Measurements from ENCODE around the gene PTPRU.

DNA sequence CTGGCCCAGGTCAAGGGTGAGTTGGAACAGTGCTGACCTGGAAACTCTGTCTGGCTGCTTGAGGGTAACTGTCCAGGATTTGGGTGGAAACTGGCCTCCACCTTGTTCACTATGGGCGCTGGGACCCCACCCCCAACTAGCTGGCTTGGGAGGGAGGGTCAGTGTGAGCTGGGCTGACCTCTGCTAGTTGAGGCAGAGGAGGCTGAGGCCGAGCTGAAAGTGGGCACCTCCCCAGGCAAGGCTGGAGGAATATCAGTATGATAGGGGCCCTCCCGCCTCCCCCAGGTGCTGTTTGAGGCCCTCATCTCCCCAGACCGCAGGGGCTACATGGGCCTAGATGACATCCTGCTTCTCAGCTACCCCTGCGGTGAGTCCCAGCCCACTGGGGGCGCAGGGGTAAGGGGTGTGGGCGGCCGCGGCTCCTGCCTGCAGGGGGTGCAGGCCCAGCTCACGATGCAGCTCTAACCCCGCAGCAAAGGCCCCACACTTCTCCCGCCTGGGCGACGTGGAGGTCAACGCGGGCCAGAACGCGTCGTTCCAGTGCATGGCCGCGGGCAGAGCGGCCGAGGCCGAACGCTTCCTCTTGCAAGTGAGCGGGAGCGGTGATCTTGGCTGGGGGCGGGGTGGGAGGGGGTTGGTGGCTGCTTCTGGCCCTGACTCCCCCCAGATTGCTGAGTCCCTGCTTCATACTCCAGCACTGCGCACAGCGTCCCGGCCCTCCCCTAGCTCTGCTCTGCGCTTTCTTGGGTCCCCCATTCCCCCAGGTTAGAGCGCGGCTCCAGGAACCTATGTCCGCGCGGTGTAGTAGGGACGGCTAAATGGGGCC is 22.9 kb downstream of the PTPRU start:
- TF ChIP-seq, protein P1, sequence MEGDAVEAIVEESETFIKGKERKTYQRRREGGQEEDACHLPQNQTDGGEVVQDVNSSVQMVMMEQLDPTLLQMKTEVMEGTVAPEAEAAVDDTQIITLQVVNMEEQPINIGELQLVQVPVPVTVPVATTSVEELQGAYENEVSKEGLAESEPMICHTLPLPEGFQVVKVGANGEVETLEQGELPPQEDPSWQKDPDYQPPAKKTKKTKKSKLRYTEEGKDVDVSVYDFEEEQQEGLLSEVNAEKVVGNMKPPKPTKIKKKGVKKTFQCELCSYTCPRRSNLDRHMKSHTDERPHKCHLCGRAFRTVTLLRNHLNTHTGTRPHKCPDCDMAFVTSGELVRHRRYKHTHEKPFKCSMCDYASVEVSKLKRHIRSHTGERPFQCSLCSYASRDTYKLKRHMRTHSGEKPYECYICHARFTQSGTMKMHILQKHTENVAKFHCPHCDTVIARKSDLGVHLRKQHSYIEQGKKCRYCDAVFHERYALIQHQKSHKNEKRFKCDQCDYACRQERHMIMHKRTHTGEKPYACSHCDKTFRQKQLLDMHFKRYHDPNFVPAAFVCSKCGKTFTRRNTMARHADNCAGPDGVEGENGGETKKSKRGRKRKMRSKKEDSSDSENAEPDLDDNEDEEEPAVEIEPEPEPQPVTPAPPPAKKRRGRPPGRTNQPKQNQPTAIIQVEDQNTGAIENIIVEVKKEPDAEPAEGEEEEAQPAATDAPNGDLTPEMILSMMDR (conservative IDR thresholded peaks at IDR 0.05; ENCODE audit: low read depth, low read length), result no peak
- no peak for TF ChIP-seq EZH2 (IDR thresholded peaks at IDR 0.05; ENCODE audit: borderline replicate concordance, low read depth, low read length, poor library complexity, severe bottlenecking)

Data from A673 (cell line).